ENCODE data around the gene MFSD2A. TPM values are rescaled to one million over a fixed set of nuclear protein-coding genes. Genes with fewer than 3 reads are reported as not detected.

The MFSD2A gene
- total and polyA plus RNA-seq, 4 donors: 0.37 to 294 (median 171) TPM

- Histone ChIP-seq H3K4me3 (ENCODE audit: low read depth in 1 of 3, low read length in 3 of 3) (no peak overlapping the region), H3K27ac (ENCODE audit: low read depth in 1 of 2, low read length in 2 of 2) (no peak overlapping the region), H3K9ac (ENCODE audit: low read depth in 1 of 2, low read length in 2 of 2) (no peak overlapping the region), H3K27me3 (ENCODE audit: control insufficient read depth in 4 of 4, insufficient read depth in 4 of 4, low read length in 3 of 4) (no peaks in the 10 kb centered on the region), H3K4me1 (ENCODE audit: control insufficient read depth in 4 of 4, insufficient read depth in 4 of 4, low read length in 3 of 4) (peaks cover 0 to 3% (median 0%) of the 10 kb centered on the region in 4 donors), H3K9me3 (ENCODE audit: control insufficient read depth in 4 of 4, low read length in 3 of 4) (no peaks in the 10 kb centered on the region), H3K36me3 (ENCODE audit: control insufficient read depth in 4 of 4, insufficient read depth in 3 of 4, low read depth in 1 of 4, low read length in 3 of 4) (peaks cover 19 to 45% (median 30%) of the 10 kb centered on the region in 4 donors)
- DNase-seq (ENCODE audit: low spot score): no peak
- WGBS: 54% methylated on average over 4 of the region's 4 CpGs
- no peak for TF ChIP-seq HNF4A (conservative IDR thresholded peaks at IDR 0.05)
- TF ChIP-seq, protein P1, sequence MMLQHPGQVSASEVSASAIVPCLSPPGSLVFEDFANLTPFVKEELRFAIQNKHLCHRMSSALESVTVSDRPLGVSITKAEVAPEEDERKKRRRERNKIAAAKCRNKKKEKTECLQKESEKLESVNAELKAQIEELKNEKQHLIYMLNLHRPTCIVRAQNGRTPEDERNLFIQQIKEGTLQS (IDR thresholded peaks at IDR 0.05): no peak
- TF ChIP-seq FOXA2 (IDR thresholded peaks at IDR 0.05): no peak
- no peak for TF ChIP-seq EGR1 (IDR thresholded peaks at IDR 0.05; ENCODE audit: low read depth in 2 of 2)
- no peak for TF ChIP-seq RAD21 (IDR thresholded peaks at IDR 0.05)
- no peak for TF ChIP-seq JUND (IDR thresholded peaks at IDR 0.05)
- no peak for TF ChIP-seq TAF1 (conservative IDR thresholded peaks at IDR 0.05)
- no peak for TF ChIP-seq GABPA (IDR thresholded peaks at IDR 0.05 in 1 of 2, conservative IDR thresholded peaks at IDR 0.05 in 1 of 2)
- TF ChIP-seq SP1 (IDR thresholded peaks at IDR 0.05): no peak
- TF ChIP-seq MAX (IDR thresholded peaks at IDR 0.05): no peak
- TF ChIP-seq YY1 (IDR thresholded peaks at IDR 0.05): no peak
- TF ChIP-seq HNF4G (IDR thresholded peaks at IDR 0.05): no peak
- no peak for TF ChIP-seq FOXA1 (IDR thresholded peaks at IDR 0.05)
- no peak for TF ChIP-seq REST (IDR thresholded peaks at IDR 0.05)
- TF ChIP-seq, protein P2, sequence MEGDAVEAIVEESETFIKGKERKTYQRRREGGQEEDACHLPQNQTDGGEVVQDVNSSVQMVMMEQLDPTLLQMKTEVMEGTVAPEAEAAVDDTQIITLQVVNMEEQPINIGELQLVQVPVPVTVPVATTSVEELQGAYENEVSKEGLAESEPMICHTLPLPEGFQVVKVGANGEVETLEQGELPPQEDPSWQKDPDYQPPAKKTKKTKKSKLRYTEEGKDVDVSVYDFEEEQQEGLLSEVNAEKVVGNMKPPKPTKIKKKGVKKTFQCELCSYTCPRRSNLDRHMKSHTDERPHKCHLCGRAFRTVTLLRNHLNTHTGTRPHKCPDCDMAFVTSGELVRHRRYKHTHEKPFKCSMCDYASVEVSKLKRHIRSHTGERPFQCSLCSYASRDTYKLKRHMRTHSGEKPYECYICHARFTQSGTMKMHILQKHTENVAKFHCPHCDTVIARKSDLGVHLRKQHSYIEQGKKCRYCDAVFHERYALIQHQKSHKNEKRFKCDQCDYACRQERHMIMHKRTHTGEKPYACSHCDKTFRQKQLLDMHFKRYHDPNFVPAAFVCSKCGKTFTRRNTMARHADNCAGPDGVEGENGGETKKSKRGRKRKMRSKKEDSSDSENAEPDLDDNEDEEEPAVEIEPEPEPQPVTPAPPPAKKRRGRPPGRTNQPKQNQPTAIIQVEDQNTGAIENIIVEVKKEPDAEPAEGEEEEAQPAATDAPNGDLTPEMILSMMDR (IDR thresholded peaks at IDR 0.05; ENCODE audit: low read depth, low read length, missing input control): no peak
- TF ChIP-seq ZBTB33 (IDR thresholded peaks at IDR 0.05): no peak
- no peak for TF ChIP-seq NR2F2 (IDR thresholded peaks at IDR 0.05)
- TF ChIP-seq RXRA (IDR thresholded peaks at IDR 0.05): no peak
These were observed 16.2 kb downstream of the MFSD2A start for GRCh38 chr1:39971138-39971537.

Measured in liver (tissue), 9 donors.